ENCODE results near the gene GNG7. TPM values are rescaled to one million over a fixed set of nuclear protein-coding genes. Genes with fewer than 3 reads are reported as not detected.
"Not testable (repeated sequence)": the region's sequence is repeated elsewhere in the genome, so short reads cannot be mapped to it uniquely, and the experiment has no call there.

Gene GNG7
- polyA plus RNA-seq, 1 donor (not counting 4 experiments of a cell fraction or from before 2014, with no cell fraction given): 0.01 TPM

DNA sequence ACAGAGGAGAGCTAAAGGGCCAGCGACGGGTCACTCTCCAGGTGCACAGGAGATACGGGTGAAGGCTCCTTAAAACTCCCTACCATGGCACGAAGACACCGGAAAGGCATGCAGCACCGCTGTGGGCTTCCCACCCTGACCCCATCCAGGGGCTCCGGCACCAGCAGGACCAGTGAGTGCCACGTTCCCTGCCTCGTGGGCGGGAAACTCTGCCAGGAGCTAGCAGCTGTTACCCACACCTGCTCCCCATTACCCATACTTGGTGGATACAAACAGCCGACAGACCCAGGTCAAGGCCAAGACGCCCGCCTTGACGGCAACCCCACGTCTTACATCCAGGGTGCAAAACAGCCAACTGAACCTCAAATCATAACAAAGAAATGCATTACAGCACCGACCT lies 56.7 kb downstream of the GNG7 start:
- Histone ChIP-seq H3K79me2 (ENCODE audit: control insufficient read depth, insufficient read depth, low read length) (no peaks in the 10 kb centered on the region), H3K4me2 (ENCODE audit: control insufficient read depth, extremely low read depth, insufficient read depth, low read depth, low read length) (no peak overlapping the region), H3K27me3 (ENCODE audit: control insufficient read depth, extremely low read depth, insufficient read depth, low read length) (no peaks in the 10 kb centered on the region), H3K9me3 (ENCODE audit: control insufficient read depth, low read depth, low read length) (no peaks in the 10 kb centered on the region), H3K9ac (ENCODE audit: control insufficient read depth, extremely low read depth, insufficient read depth, low read length) (no peak overlapping the region), H3K4me3 (ENCODE audit: control insufficient read depth in 2 of 3, extremely low read depth in 1 of 3, insufficient read depth in 2 of 3, low read depth in 1 of 3, low read length in 3 of 3) (no peak overlapping the region), H2AFZ (ENCODE audit: control insufficient read depth, low read length) (no peak overlapping the region), H3K27ac (ENCODE audit: control insufficient read depth, insufficient read depth, low read length) (no peak overlapping the region), H3K4me1 (ENCODE audit: control insufficient read depth, extremely low read depth, insufficient read depth, low read length) (no peaks in the 10 kb centered on the region), H3K36me3 (ENCODE audit: control insufficient read depth in 2 of 2, extremely low read depth in 1 of 2, insufficient read depth in 2 of 2, low read length in 2 of 2) (no peaks in the 10 kb centered on the region), H3K9me1 (ENCODE audit: control insufficient read depth, extremely low read depth, insufficient read depth, low read length) (no peaks in the 10 kb centered on the region), H4K20me1 (ENCODE audit: control insufficient read depth, extremely low read depth, insufficient read depth, low read length) (no peaks in the 10 kb centered on the region)
- FAIRE-seq (no peak), DNase-seq (ENCODE audit: low read depth, low spot score) (no peak)
- TF ChIP-seq CTCF (optimal IDR thresholded peaks at IDR 0.05 in 1 of 3, IDR thresholded peaks at IDR 0.05 in 1 of 3, conservative IDR thresholded peaks at IDR 0.05 in 1 of 3; ENCODE audit: extremely low read depth in 1 of 3, insufficient read depth in 2 of 3, low read length in 3 of 3) (no peak), EZH2 (IDR thresholded peaks at IDR 0.05; ENCODE audit: low read length) (no peak)
- dilution Hi-C loops (cut with MboI; ENCODE audit: extremely low pct_ligation_motif_present, low sequenced_read_pairs): no loop called here

- H3K4me1 ChIP-seq (ENCODE audit: control insufficient read depth, extremely low read depth, insufficient read depth, low read length); H3K27ac ChIP-seq (ENCODE audit: control insufficient read depth, insufficient read depth, low read length); H4K20me1 ChIP-seq (ENCODE audit: control insufficient read depth, extremely low read depth, insufficient read depth, low read length); H3K9me3 ChIP-seq (ENCODE audit: control insufficient read depth, low read depth, low read length); H3K4me3 ChIP-seq (ENCODE audit: control insufficient read depth in 2 of 3, extremely low read depth in 1 of 3, insufficient read depth in 2 of 3, low read depth in 1 of 3, low read length in 3 of 3); FAIRE-seq; H2AFZ ChIP-seq (ENCODE audit: control insufficient read depth, low read length); H3K27me3 ChIP-seq (ENCODE audit: control insufficient read depth, extremely low read depth, insufficient read depth, low read length); H3K9me1 ChIP-seq (ENCODE audit: control insufficient read depth, extremely low read depth, insufficient read depth, low read length); H3K36me3 ChIP-seq (ENCODE audit: control insufficient read depth in 2 of 2, extremely low read depth in 1 of 2, insufficient read depth in 2 of 2, low read length in 2 of 2); H3K79me2 ChIP-seq (ENCODE audit: control insufficient read depth, insufficient read depth, low read length); H3K4me2 ChIP-seq (ENCODE audit: control insufficient read depth, extremely low read depth, insufficient read depth, low read depth, low read length); H3K9ac ChIP-seq (ENCODE audit: control insufficient read depth, extremely low read depth, insufficient read depth, low read length); DNase-seq (ENCODE audit: low read depth, low spot score); dilution Hi-C loops (cut with MboI; ENCODE audit: extremely low pct_ligation_motif_present, low sequenced_read_pairs): not testable (repeated sequence)
These were observed 59.3 kb downstream of the GNG7 start for GRCh38 chr19:2643123-2643737.

GRCh38 chr19:2641332-2641698 lies 61.2 kb downstream of the GNG7 start:
- no peak for FAIRE-seq
- no peak overlapping the region for H3K4me2 ChIP-seq (ENCODE audit: control insufficient read depth, extremely low read depth, insufficient read depth, low read depth, low read length)
- H3K79me2 ChIP-seq (ENCODE audit: control insufficient read depth, insufficient read depth, low read length): no peaks in the 10 kb centered on the region
- H3K9me3 ChIP-seq (ENCODE audit: control insufficient read depth, low read depth, low read length): no peaks in the 10 kb centered on the region
- dilution Hi-C loops (cut with MboI; ENCODE audit: extremely low pct_ligation_motif_present, low sequenced_read_pairs): no loop called here
- no peaks in the 10 kb centered on the region for H3K9me1 ChIP-seq (ENCODE audit: control insufficient read depth, extremely low read depth, insufficient read depth, low read length)
- no peak for TF ChIP-seq CTCF (optimal IDR thresholded peaks at IDR 0.05 in 1 of 3, IDR thresholded peaks at IDR 0.05 in 1 of 3, conservative IDR thresholded peaks at IDR 0.05 in 1 of 3; ENCODE audit: extremely low read depth in 1 of 3, insufficient read depth in 2 of 3, low read length in 3 of 3)
- no peak for TF ChIP-seq EZH2 (IDR thresholded peaks at IDR 0.05; ENCODE audit: low read length)
- no peaks in the 10 kb centered on the region for H3K27me3 ChIP-seq (ENCODE audit: control insufficient read depth, extremely low read depth, insufficient read depth, low read length)
- no peak overlapping the region for H3K27ac ChIP-seq (ENCODE audit: control insufficient read depth, insufficient read depth, low read length)
- DNase-seq (ENCODE audit: low read depth, low spot score): no peak
- no peak overlapping the region for H3K4me3 ChIP-seq (ENCODE audit: control insufficient read depth in 2 of 3, extremely low read depth in 1 of 3, insufficient read depth in 2 of 3, low read depth in 1 of 3, low read length in 3 of 3)
- H4K20me1 ChIP-seq (ENCODE audit: control insufficient read depth, extremely low read depth, insufficient read depth, low read length): no peaks in the 10 kb centered on the region
- no peak overlapping the region for H2AFZ ChIP-seq (ENCODE audit: control insufficient read depth, low read length)
- H3K9ac ChIP-seq (ENCODE audit: control insufficient read depth, extremely low read depth, insufficient read depth, low read length): no peak overlapping the region
- H3K36me3 ChIP-seq (ENCODE audit: control insufficient read depth in 2 of 2, extremely low read depth in 1 of 2, insufficient read depth in 2 of 2, low read length in 2 of 2): no peaks in the 10 kb centered on the region
- H3K4me1 ChIP-seq (ENCODE audit: control insufficient read depth, extremely low read depth, insufficient read depth, low read length): peaks cover 6% of the 10 kb centered on the region
